Astrocyte (in vitro differentiated cells and primary cell): ENCODE data around the gene KRCC1. TPM values are rescaled to one million over a fixed set of nuclear protein-coding genes. Genes with fewer than 3 reads are reported as not detected.

Experiments
- DNase-seq: peaks from one replicate; pipeline ENCODE4 v3.0.0-alpha.2; 2010; ENCODE audit warnings: low read depth
- FAIRE-seq: peaks from 2 replicates; lab custom pipeline; 2011; peaks lifted over from hg19 to GRCh38; lab: Jason Lieb, UNC
- H2AFZ ChIP-seq: 2 replicates; pipeline ENCODE4 v1.6.0; 2012; ENCODE audit warnings: low read depth, low read length, inconsistent platforms
- H3K27ac ChIP-seq: 2 replicates; pipeline ENCODE4 v1.5.1; 2011; ENCODE audit warnings: low read depth, low read length, inconsistent platforms
- H3K27me3 ChIP-seq: 2 replicates; pipeline ENCODE4 v1.6.0; 2011; ENCODE audit warnings: low read length, inconsistent platforms; ENCODE audit not compliant: insufficient read depth
- H3K36me3 ChIP-seq: 2 replicates; pipeline ENCODE4 v1.5.1; 2011; ENCODE audit warnings: low read length, inconsistent platforms; ENCODE audit not compliant: insufficient read depth
- H3K4me1 ChIP-seq: 2 replicates; pipeline ENCODE4 v1.5.1; 2011; ENCODE audit warnings: low read length, inconsistent platforms; ENCODE audit not compliant: insufficient read depth
- H3K4me2 ChIP-seq: 2 replicates; pipeline ENCODE4 v1.6.0; 2012; ENCODE audit warnings: low read length, inconsistent platforms
- H3K4me3 ChIP-seq: 2 replicates; pipeline ENCODE4 v1.5.1; 2011; ENCODE audit warnings: low read depth, mild to moderate bottlenecking, low read length, inconsistent platforms; ENCODE audit not compliant: insufficient read depth
- H3K79me2 ChIP-seq: 2 replicates; pipeline ENCODE4 v1.6.0; 2012; ENCODE audit warnings: mild to moderate bottlenecking, low read length, inconsistent platforms; ENCODE audit not compliant: insufficient read depth
- H3K9ac ChIP-seq: 2 replicates; pipeline ENCODE4 v1.6.0; 2012; ENCODE audit warnings: mild to moderate bottlenecking, low read length, inconsistent platforms
- H3K9me3 ChIP-seq: 2 replicates; pipeline ENCODE4 v1.5.1; 2012; ENCODE audit warnings: low read depth, mild to moderate bottlenecking, low read length, inconsistent platforms; ENCODE audit not compliant: insufficient read depth
- H4K20me1 ChIP-seq: 2 replicates; pipeline ENCODE4 v1.6.0; 2012; ENCODE audit warnings: low read length, inconsistent platforms; ENCODE audit not compliant: insufficient read depth
- H3K27ac Mint-ChIP-seq: one replicate; pipeline ENCODE4 v1.8.0; 2021; ENCODE audit warnings: mild to moderate bottlenecking, mixed read lengths; ENCODE audit not compliant: unreplicated experiment
- H3K27me3 Mint-ChIP-seq: one replicate; pipeline ENCODE4 v1.8.0; 2021; ENCODE audit warnings: low read depth, mixed read lengths; ENCODE audit not compliant: unreplicated experiment
- H3K36me3 Mint-ChIP-seq: one replicate; pipeline ENCODE4 v1.8.0; 2021; ENCODE audit warnings: low read depth, mixed read lengths; ENCODE audit not compliant: unreplicated experiment
- H3K4me1 Mint-ChIP-seq: one replicate; pipeline ENCODE4 v1.8.0; 2021; ENCODE audit warnings: low read depth, mixed read lengths; ENCODE audit not compliant: unreplicated experiment
- H3K4me3 Mint-ChIP-seq: one replicate; pipeline ENCODE4 v1.8.0; 2021; ENCODE audit warnings: mild to moderate bottlenecking, moderate library complexity, mixed read lengths; ENCODE audit not compliant: unreplicated experiment
- H3K9me3 Mint-ChIP-seq: one replicate; pipeline ENCODE4 v1.8.0; 2021; ENCODE audit warnings: mild to moderate bottlenecking, mixed read lengths; ENCODE audit not compliant: unreplicated experiment
- EZH2 ChIP-seq: IDR thresholded peaks from 2 replicates; pipeline ENCODE4 v1.6.1; 2012; ENCODE audit warnings: mild to moderate bottlenecking, low read length, inconsistent platforms; ENCODE audit not compliant: insufficient read depth
- total RNA-seq: library from RNA; stranded (reverse); gene quantifications from 2 replicates; pipeline ENCODE4 v1.2.1, GENCODE V29; 2021
- TF ChIP-seq, protein P1 (sequence below): IDR thresholded peaks from 2 replicates; pipeline ENCODE4 v1.5.1; 2011; ENCODE audit warnings: low read depth, mild to moderate bottlenecking, inconsistent platforms, low read length, moderate library complexity; ENCODE audit not compliant: insufficient read depth

KRCC1 gene
- total RNA-seq, 1 donor from 2014 or later: 17.7 TPM

DNA sequence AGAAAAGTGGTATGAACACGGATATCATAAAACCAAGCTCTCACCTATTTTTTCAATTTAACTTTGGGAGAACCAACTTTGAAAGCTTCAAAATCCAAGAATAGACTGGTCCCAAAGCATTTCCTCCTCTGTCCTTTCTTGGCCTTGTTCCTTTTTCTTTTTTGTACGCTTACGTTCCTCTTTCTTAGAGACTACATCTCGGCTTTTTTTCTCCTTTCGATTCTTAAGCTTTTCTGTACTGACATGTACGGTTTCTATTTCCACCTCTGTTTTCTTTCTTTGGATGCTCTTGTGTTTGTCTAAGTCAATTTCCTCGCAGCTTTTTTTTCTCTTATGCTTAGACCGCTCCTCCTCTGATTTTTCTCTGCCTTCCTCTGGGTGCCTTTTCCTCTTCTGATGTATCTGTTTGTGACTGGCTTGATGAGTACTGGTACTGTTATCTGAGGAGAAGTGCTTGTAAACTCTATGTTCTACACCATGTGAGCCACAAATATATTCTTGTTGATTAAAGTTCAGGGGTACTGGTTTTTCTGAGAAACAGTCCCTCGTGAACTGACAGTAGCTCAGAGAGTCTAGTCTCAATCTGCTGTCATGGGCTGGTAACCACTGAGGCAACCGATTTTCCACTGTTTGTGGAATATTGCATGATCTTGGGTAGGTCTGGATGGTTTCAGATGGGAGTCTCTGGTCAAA lies 27.7 kb downstream of the KRCC1 start:
- no peak overlapping the region for H3K4me2 ChIP-seq
- H3K9me3 Mint-ChIP-seq: no peaks in the 10 kb centered on the region

DNA sequence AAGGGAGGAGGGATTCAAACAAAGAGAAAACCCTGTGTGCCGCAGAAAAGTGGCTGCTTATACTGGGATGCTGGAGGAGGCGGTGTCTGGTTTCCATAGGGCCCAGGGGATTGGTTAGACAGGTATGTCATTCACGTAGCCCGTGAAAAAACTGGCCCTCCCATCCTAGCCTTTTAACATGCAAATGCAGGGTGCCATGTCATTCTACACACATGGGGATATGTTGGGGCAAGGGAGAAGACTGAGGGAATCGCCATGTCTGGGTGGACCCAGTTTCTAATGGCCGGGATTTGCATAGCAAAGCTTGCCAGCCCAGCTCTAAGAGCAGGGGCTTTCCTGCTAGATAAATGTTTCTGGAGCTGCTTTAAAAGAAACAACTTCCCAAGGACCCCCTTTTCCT lies 31.1 kb downstream of the KRCC1 start:
- Mint-ChIP-seq H3K27me3 (no peaks in the 10 kb centered on the region), H3K9me3 (no peaks in the 10 kb centered on the region), H3K36me3 (peaks cover 3% of the 10 kb centered on the region), H3K27ac (no peak overlapping the region), H3K4me3 (no peak overlapping the region), H3K4me1 (no peaks in the 10 kb centered on the region)
- H3K27me3 ChIP-seq: no peaks in the 10 kb centered on the region
- no peak overlapping the region for H3K9ac ChIP-seq
- FAIRE-seq (no peak), DNase-seq (no peak)
- H3K27ac ChIP-seq: no peak overlapping the region
- peaks cover 24% of the 10 kb centered on the region for H3K36me3 ChIP-seq
- no peak overlapping the region for H3K4me2 ChIP-seq
- H3K4me3 ChIP-seq: no peak overlapping the region
- peaks cover under 1% of the 10 kb centered on the region for H3K9me3 ChIP-seq
- no peak overlapping the region for H2AFZ ChIP-seq
- no peaks in the 10 kb centered on the region for H4K20me1 ChIP-seq
- no peaks in the 10 kb centered on the region for H3K79me2 ChIP-seq
- no peaks in the 10 kb centered on the region for H3K4me1 ChIP-seq
- TF ChIP-seq, protein P1, sequence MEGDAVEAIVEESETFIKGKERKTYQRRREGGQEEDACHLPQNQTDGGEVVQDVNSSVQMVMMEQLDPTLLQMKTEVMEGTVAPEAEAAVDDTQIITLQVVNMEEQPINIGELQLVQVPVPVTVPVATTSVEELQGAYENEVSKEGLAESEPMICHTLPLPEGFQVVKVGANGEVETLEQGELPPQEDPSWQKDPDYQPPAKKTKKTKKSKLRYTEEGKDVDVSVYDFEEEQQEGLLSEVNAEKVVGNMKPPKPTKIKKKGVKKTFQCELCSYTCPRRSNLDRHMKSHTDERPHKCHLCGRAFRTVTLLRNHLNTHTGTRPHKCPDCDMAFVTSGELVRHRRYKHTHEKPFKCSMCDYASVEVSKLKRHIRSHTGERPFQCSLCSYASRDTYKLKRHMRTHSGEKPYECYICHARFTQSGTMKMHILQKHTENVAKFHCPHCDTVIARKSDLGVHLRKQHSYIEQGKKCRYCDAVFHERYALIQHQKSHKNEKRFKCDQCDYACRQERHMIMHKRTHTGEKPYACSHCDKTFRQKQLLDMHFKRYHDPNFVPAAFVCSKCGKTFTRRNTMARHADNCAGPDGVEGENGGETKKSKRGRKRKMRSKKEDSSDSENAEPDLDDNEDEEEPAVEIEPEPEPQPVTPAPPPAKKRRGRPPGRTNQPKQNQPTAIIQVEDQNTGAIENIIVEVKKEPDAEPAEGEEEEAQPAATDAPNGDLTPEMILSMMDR: no peak
- no peak for TF ChIP-seq EZH2

More for the DNA sequence above, 27.7 kb downstream of the KRCC1 start:
- Histone ChIP-seq H3K27ac (no peak overlapping the region), H2AFZ (no peak overlapping the region), H3K4me3 (no peak overlapping the region), H3K79me2 (no peaks in the 10 kb centered on the region), H3K4me1 (no peaks in the 10 kb centered on the region), H3K9me3 (no peaks in the 10 kb centered on the region), H3K36me3 (peaks cover 36% of the 10 kb centered on the region), H3K9ac (no peak overlapping the region), H4K20me1 (no peaks in the 10 kb centered on the region), H3K27me3 (no peaks in the 10 kb centered on the region)
- no peak for TF ChIP-seq EZH2
- TF ChIP-seq, protein P1: no peak
- no peaks in the 10 kb centered on the region for H3K27me3 Mint-ChIP-seq
- DNase-seq (no peak), FAIRE-seq (no peak)
- H3K27ac Mint-ChIP-seq: no peak overlapping the region
- H3K4me3 Mint-ChIP-seq: no peak overlapping the region
- H3K4me1 Mint-ChIP-seq: no peaks in the 10 kb centered on the region
- H3K36me3 Mint-ChIP-seq: peaks cover 3% of the 10 kb centered on the region

DNA sequence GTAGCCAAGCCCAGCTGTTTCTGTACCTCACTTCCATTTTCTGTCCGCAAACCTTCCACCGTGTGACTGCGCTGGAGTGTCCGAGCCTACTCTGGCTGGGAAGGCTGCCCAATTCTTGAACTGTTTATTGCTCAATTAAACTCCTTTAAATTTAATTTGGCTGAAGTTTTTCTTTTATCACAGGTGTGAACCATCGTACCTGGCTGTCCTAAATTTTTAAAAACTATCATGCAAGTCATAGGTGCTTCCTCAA lies 33.0 kb downstream of the KRCC1 start:
- Histone ChIP-seq H4K20me1 (no peaks in the 10 kb centered on the region), H3K4me2 (no peak overlapping the region), H3K27me3 (no peaks in the 10 kb centered on the region), H3K79me2 (no peaks in the 10 kb centered on the region), H3K27ac (no peak overlapping the region), H2AFZ (no peak overlapping the region), H3K36me3 (peaks cover 10% of the 10 kb centered on the region), H3K9ac (no peak overlapping the region), H3K9me3 (peaks cover 3% of the 10 kb centered on the region), H3K4me3 (no peak overlapping the region), H3K4me1 (no peaks in the 10 kb centered on the region)
- Mint-ChIP-seq H3K27me3 (no peaks in the 10 kb centered on the region), H3K27ac (no peak overlapping the region), H3K4me1 (no peaks in the 10 kb centered on the region), H3K4me3 (no peak overlapping the region), H3K36me3 (no peaks in the 10 kb centered on the region), H3K9me3 (no peaks in the 10 kb centered on the region)
- DNase-seq (no peak), FAIRE-seq (no peak)
- TF ChIP-seq EZH2: no peak
- TF ChIP-seq, protein P1: no peak
